ENCODE measurements around the gene SMAP2. TPM values are rescaled to one million over a fixed set of nuclear protein-coding genes. Genes with fewer than 3 reads are reported as not detected.
"Not testable (repeated sequence)": the region's sequence is repeated elsewhere in the genome, so short reads cannot be mapped to it uniquely, and the experiment has no call there.

The SMAP2 gene
- total RNA-seq, 1 donor from 2014 or later: 196 TPM

- Mint-ChIP-seq H3K36me3 (ENCODE audit: low read depth) (peaks cover 36% of the 10 kb centered on the region), H3K4me1 (ENCODE audit: low read depth) (peaks cover 89% of the 10 kb centered on the region), H3K4me3 (peak overlapping the region; percentile 82), H3K27ac (peak overlapping the region; percentile 99)
- not testable (repeated sequence) for H3K9me3 Mint-ChIP-seq; H3K27me3 Mint-ChIP-seq (ENCODE audit: insufficient read depth); DNase-seq (ENCODE audit: low spot score)
- intact Hi-C loops (cut with micrococcal nuclease): loop anchor here (2.0 to 10.0 kb wide), 3 partner anchors 73 to 433 kb away; partner anchors contain the start of genes MFSD2A and RLF
These were observed 14.1 kb downstream of the SMAP2 start for GRCh38 chr1:40387381-40388306.

GRCh38 chr1:40388456-40389321 lies 15.2 kb downstream of the SMAP2 start:
- H3K9me3 Mint-ChIP-seq; DNase-seq (ENCODE audit: low spot score); H3K27me3 Mint-ChIP-seq (ENCODE audit: insufficient read depth): not testable (repeated sequence)
- intact Hi-C loops (cut with micrococcal nuclease): loop anchor here (1.0 to 10.0 kb wide), 3 partner anchors 12 to 434 kb away; partner anchors contain the start of genes MFSD2A and RLF
- Mint-ChIP-seq H3K4me3 (peak overlapping the region; percentile 90), H3K27ac (peak overlapping the region; percentile 93), H3K36me3 (ENCODE audit: low read depth) (peaks cover 29% of the 10 kb centered on the region), H3K4me1 (ENCODE audit: low read depth) (peaks cover 88% of the 10 kb centered on the region)

DNA sequence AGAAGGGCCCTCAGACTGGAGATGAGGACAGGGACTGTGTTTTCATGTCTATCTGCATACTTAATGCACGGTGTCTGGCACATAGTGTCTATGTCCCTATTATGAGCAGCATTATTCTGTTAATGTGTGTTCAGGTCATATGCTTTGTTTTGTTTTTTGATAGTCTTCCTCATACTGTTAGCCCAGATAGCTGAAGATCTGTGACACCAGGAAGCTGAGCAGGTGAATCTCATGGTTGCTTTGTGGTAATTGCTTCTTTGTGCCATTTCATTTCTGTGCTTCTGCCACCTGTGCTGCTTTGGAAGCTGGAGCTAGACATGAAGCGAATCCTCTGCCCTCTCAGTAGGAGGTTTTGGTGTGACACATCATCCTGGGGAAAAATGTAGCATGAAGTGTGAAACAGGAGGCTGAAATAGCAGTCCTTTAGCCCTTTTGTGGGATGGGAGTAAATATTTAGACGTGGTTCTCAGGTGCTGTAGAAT lies 15.8 kb downstream of the SMAP2 start:
- H3K27ac Mint-ChIP-seq: peak overlapping the region; percentile 93
- no peaks in the 10 kb centered on the region for H3K9me3 Mint-ChIP-seq
- no peaks in the 10 kb centered on the region for H3K27me3 Mint-ChIP-seq (ENCODE audit: insufficient read depth)
- H3K36me3 Mint-ChIP-seq (ENCODE audit: low read depth): peaks cover 32% of the 10 kb centered on the region
- H3K4me3 Mint-ChIP-seq: peak overlapping the region; percentile 90
- no peak for DNase-seq (ENCODE audit: low spot score)
- intact Hi-C loops (cut with micrococcal nuclease): loop anchor here (1.0 to 10.0 kb wide), 3 partner anchors 11 to 435 kb away; partner anchors contain the start of genes MFSD2A and RLF
- peaks cover 88% of the 10 kb centered on the region for H3K4me1 Mint-ChIP-seq (ENCODE audit: low read depth)

DNA sequence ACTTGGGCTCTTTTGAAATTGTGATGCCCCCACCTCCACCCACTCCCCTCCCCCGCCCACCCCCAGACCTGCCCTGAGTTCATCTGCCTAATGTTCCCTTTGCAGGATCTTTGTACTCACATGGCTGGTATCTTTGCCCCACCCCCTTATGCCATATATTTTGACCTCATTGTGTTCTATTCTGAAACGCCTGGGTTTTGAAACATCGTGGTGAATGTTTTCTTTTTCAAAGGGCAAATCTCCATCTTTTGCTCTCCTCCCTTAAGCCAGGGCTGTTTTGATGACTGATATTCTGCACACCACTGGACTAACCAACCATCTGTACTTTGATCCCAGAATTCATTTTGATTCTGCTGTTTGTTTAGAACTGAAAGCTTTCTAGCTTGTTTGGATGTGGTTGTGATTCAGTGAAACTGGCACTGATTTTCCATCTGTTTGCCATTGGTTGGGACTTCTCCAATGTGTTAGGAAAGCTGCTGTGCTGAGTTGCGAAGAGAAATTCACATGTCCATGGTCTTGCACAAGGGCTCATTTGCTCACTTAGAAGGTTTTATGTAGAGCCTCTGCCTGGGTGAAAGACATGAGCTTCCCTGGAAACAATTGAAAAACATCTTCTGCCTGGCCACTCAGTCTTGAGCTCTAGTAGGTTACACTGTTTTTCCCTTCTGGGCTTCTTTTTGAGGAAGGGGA lies 16.5 kb downstream of the SMAP2 start:
- Mint-ChIP-seq H3K36me3 (ENCODE audit: low read depth) (peaks cover 37% of the 10 kb centered on the region), H3K9me3 (no peaks in the 10 kb centered on the region), H3K4me3 (peak overlapping the region; percentile 90), H3K4me1 (ENCODE audit: low read depth) (peaks cover 88% of the 10 kb centered on the region), H3K27ac (peak overlapping the region; percentile 93), H3K27me3 (ENCODE audit: insufficient read depth) (no peaks in the 10 kb centered on the region)
- intact Hi-C loops (cut with micrococcal nuclease): loop anchor here (1.0 to 10.0 kb wide), 3 partner anchors 10 to 435 kb away; partner anchors contain the start of genes MFSD2A and RLF
- DNase-seq (ENCODE audit: low spot score): no peak

DNA sequence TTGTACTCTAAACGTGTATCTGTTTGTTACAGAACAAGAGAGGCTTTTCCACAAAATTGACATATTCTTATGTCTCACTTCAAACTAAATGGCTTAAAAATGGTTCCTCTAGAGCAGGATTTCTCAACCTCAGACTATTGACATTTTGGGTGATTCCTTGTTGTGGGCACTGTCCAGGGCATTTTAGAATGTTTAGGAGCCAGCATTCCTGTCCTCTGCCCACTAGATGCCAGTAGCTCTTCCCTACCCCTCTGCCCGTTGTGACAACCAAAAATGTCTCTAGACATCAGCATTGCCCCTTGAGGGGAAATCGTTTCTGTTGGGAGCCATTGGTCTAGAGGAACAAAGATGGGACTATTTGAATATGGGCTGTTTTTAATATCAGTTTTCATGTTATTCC lies 17.3 kb downstream of the SMAP2 start:
- DNase-seq (ENCODE audit: low spot score): no peak
- peaks cover 88% of the 10 kb centered on the region for H3K4me1 Mint-ChIP-seq (ENCODE audit: low read depth)
- no peaks in the 10 kb centered on the region for H3K27me3 Mint-ChIP-seq (ENCODE audit: insufficient read depth)
- no peaks in the 10 kb centered on the region for H3K9me3 Mint-ChIP-seq
- peak overlapping the region; percentile 93 for H3K27ac Mint-ChIP-seq
- H3K4me3 Mint-ChIP-seq: peak overlapping the region; percentile 90
- peaks cover 38% of the 10 kb centered on the region for H3K36me3 Mint-ChIP-seq (ENCODE audit: low read depth)
- intact Hi-C loops (cut with micrococcal nuclease): no loop called here

- Mint-ChIP-seq H3K36me3 (ENCODE audit: low read depth) (peaks cover 35% of the 10 kb centered on the region), H3K27me3 (ENCODE audit: insufficient read depth) (no peaks in the 10 kb centered on the region), H3K9me3 (no peaks in the 10 kb centered on the region), H3K4me1 (ENCODE audit: low read depth) (peaks cover 91% of the 10 kb centered on the region), H3K27ac (peak overlapping the region; percentile 93), H3K4me3 (peak overlapping the region; percentile 40)
- no peak for DNase-seq (ENCODE audit: low spot score)
- intact Hi-C loops (cut with micrococcal nuclease): no loop called here
These were observed 18.2 kb downstream of the SMAP2 start for GRCh38 chr1:40391688-40392145.

DNA sequence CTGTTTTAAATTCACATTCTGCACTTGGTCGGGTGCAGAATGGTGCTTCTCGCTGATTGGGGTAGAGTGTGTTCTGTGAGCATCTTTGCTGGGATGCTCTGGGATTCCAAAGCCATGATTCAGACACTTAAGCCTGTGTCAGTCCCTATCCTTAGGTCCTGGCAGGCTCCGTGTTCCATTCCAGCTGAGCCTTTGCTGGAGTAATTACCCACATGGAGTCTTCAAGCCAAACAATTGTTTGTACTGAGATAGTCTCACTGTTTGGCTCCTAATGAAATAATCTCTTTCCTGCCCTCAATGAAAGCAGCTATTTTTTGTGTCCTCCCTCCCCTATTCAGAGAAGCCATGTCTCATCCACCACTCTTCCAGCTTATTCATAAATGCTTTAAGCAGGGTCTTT lies 18.7 kb downstream of the SMAP2 start:
- Mint-ChIP-seq H3K36me3 (ENCODE audit: low read depth) (peaks cover 39% of the 10 kb centered on the region), H3K4me3 (peak overlapping the region; percentile 31), H3K4me1 (ENCODE audit: low read depth) (peaks cover 92% of the 10 kb centered on the region), H3K9me3 (no peaks in the 10 kb centered on the region), H3K27ac (peak overlapping the region; percentile 67), H3K27me3 (ENCODE audit: insufficient read depth) (no peaks in the 10 kb centered on the region)
- intact Hi-C loops (cut with micrococcal nuclease): no loop called here
- no peak for DNase-seq (ENCODE audit: low spot score)

DNA sequence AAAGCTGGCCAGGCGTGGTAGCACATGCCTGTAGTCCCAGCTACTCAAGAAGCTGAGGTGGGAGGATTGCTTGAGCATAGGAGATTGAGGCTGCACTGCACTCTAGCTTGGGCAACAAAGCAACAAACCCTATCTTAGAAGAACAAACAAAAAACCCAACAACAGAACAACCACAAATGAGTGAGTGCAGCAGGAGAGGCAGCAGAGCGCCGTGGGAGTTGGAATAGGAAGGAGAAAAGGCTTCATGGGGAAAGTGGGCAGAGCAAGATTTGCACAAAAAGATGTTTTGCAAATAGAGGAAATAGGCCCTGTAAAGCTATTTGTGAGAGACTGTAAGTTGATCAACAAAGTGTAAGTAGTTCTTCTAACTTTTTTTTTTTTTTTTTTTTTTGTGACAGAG lies 19.6 kb downstream of the SMAP2 start:
- Mint-ChIP-seq H3K9me3 (no peaks in the 10 kb centered on the region), H3K27me3 (ENCODE audit: insufficient read depth) (no peaks in the 10 kb centered on the region), H3K27ac (peak overlapping the region; percentile 96), H3K36me3 (ENCODE audit: low read depth) (peaks cover 44% of the 10 kb centered on the region), H3K4me1 (ENCODE audit: low read depth) (peaks cover 99% of the 10 kb centered on the region), H3K4me3 (peak overlapping the region; percentile 73)
- no peak for DNase-seq (ENCODE audit: low spot score)
- intact Hi-C loops (cut with micrococcal nuclease): no loop called here

DNA sequence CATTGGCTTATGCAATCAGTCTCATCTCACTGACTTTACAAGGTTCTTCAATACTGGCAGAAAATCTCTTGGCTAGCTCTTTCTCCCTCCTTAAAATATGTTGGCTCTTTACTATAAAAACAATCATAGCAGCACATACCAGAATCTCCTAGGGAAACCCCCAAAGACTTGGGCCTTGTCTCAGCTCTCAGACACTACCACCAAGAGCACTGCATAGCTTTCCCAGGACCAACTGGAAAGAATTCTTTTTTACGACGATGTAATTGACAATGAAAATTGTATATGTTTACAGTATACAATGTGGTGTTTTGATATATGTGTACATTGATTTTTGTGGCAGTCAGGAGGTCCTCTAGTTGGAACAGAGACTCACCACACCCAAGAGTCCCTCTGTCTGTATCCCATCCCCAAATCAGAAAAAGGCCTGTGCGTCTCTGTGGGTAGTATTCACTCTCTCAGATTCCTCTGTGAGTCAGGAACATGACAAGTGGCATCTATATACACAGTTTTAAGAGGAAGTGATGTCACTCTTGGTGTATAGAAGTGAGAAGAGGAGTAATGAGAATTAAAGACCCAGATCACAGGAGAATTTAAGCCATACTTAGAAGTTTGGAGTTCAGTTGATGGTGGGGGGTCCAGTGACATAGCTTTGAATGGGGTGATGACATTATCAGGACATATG lies 21.1 kb downstream of the SMAP2 start:
- Mint-ChIP-seq H3K9me3 (no peaks in the 10 kb centered on the region), H3K27me3 (ENCODE audit: insufficient read depth) (no peaks in the 10 kb centered on the region), H3K27ac (peak overlapping the region; percentile 96), H3K36me3 (ENCODE audit: low read depth) (peaks cover 37% of the 10 kb centered on the region), H3K4me1 (ENCODE audit: low read depth) (peaks cover 94% of the 10 kb centered on the region), H3K4me3 (peak overlapping the region; percentile 73)
- intact Hi-C loops (cut with micrococcal nuclease): loop anchor here (1.0 to 2.0 kb wide), 2 partner anchors 8 to 14 kb away; no protein-coding TSS in a partner anchor
- no peak for DNase-seq (ENCODE audit: low spot score)

DNA sequence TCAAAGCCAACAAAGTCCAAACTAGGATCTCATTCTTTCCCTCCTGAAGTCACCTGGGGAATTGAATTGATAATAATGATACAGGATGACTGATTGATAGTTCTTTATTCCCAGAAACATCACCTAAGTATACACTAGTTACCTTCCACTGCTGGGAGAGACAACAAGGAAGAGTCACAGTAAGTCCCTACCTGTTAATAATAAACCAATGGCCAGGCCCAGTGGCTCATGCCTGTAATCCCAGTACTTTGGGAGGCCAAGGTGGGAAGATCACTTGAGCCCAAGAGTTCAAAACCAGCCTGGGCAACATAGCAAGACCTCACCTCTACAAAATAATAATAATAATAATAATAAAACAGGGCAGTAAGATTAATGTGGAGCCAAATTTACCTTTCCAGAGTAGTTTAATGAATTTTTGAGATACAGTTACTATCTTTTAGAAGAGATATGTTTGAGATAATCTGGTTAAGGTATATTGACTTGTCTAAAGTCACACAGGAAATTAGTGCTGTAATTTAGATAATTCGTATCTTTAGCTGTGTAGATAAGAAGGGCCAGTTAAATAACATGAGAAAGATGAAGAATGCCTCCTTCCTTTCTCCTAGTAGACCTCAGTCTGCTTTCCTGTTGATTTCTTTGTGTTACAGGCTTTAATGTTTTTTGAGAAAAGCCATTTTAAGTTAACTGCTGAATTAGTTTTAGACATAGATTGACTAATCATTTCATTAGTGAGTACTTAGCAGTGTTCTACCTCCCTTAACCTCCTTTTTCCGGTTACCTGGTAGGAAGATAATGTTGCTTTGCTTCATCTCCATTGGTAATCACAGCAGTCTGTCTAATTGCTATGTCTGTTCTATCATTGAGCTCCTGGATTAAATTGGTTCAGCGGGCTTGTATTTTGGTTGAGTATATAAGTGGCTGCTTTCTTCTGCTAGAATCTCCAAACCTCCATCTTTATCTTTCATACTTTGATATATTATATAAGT lies 22.0 kb downstream of the SMAP2 start:
- no peaks in the 10 kb centered on the region for H3K9me3 Mint-ChIP-seq
- DNase-seq (ENCODE audit: low spot score): no peak
- peak overlapping the region; percentile 96 for H3K27ac Mint-ChIP-seq
- H3K4me1 Mint-ChIP-seq (ENCODE audit: low read depth): peaks cover 94% of the 10 kb centered on the region
- no peaks in the 10 kb centered on the region for H3K27me3 Mint-ChIP-seq (ENCODE audit: insufficient read depth)
- peaks cover 37% of the 10 kb centered on the region for H3K36me3 Mint-ChIP-seq (ENCODE audit: low read depth)
- intact Hi-C loops (cut with micrococcal nuclease): loop anchor here (2.0 kb wide), 1 partner anchor 15 kb away; no protein-coding TSS in a partner anchor
- H3K4me3 Mint-ChIP-seq: peak overlapping the region; percentile 73

GRCh38 chr1:40396420-40396819 lies 22.9 kb downstream of the SMAP2 start:
- intact Hi-C loops (cut with micrococcal nuclease): no loop called here
- no peak overlapping the region for H3K4me3 Mint-ChIP-seq

More at GRCh38 chr1:40396420-40396819, 22.9 kb downstream of the SMAP2 start:
- Mint-ChIP-seq H3K27me3 (ENCODE audit: insufficient read depth) (no peaks in the 10 kb centered on the region), H3K36me3 (ENCODE audit: low read depth) (peaks cover 38% of the 10 kb centered on the region), H3K27ac (peak overlapping the region; percentile 78), H3K9me3 (no peaks in the 10 kb centered on the region), H3K4me1 (ENCODE audit: low read depth) (peaks cover 94% of the 10 kb centered on the region)
- no peak for DNase-seq (ENCODE audit: low spot score)

Measured in activated T-helper 1 cell treated with anti-CD3 and anti-CD28 coated beads, Interleukin-12 subunit alpha, Interleukin-12 subunit beta, Interleukin-2, Interleukin-4 antibody, amounts not matched to agents 30 ng/mL and 10 ng/mL and 1 ng/mL, durations not matched to agents 14 hours and 24 hours and 36 hours (primary cell).